HepG2 (cell line): ENCODE results near the gene PARD3. TPM values are rescaled to one million over a fixed set of nuclear protein-coding genes. Genes with fewer than 3 reads are reported as not detected.

ENCODE experiments used
- ATAC-seq: fragments of 200-7000 bp; cut with Tn5 transposase; 3 replicates; pipeline ENCODE4 v1.9.1; 2020; ENCODE audit warnings: mild to moderate bottlenecking, moderate library complexity
- BruUV-seq: library from RNA; stranded (reverse); fragments of 400-500 nt; replicated peaks from 2 replicates; lab custom pipeline; 2021; lab: Mats Ljungman, UMichigan
- CTCF ChIA-PET: fragments of 300-600 bp; formaldehyde crosslinking; extraction: SDS; loops from one replicate; lab custom pipeline; 2021; ENCODE audit warnings: low total read pairs, inconsistent platforms, low intra/inter-chr PET ratio; lab: Yijun Ruan, JAX
- POLR2A ChIA-PET: fragments of 350-600 bp; sonication (Branson Sonifier 250); formaldehyde crosslinking; loops from one replicate; lab custom pipeline; 2020; ENCODE audit warnings: antibody characterized with exemption, inconsistent platforms; lab: Yijun Ruan, JAX
- DNase-seq: peaks from one replicate; pipeline ENCODE4 v3.0.0-alpha.2; 2015; ENCODE audit warnings: low spot score
- FAIRE-seq: peaks from 3 replicates; lab custom pipeline; 2011; peaks lifted over from hg19 to GRCh38; lab: Jason Lieb, UNC
- H2AFZ ChIP-seq: one replicate; pipeline ENCODE4 v1.6.1; 2011; ENCODE audit warnings: low read length, inconsistent platforms
- H3K27ac ChIP-seq: fragments of 300-600 bp; 3 replicates; pipeline ENCODE4 v1.8.0; 2011; ENCODE audit warnings: mixed run types, mild to moderate bottlenecking, mixed read lengths, low read length, inconsistent platforms; ENCODE audit not compliant: insufficient read depth; ENCODE audit errors: extremely low read length
- H3K27me3 ChIP-seq, 2 experiments: fragments of 200-600 bp in 1 of 2; 2 replicates in 1 of 2; 3 replicates in 1 of 2; pipeline versions ENCODE4 v1.6.0 to v1.8.0; 2011; ENCODE audit warnings: low read length in 2 of 2, mild to moderate bottlenecking in 2 of 2, moderate library complexity in 2 of 2, inconsistent platforms in 1 of 2; ENCODE audit not compliant: insufficient read depth in 2 of 2, control insufficient read depth in 1 of 2
- H3K36me3 ChIP-seq, 2 experiments: fragments of 200-600 bp in 1 of 2; replicated peaks in 1 of 2; 2 replicates in 1 of 2; 3 replicates in 1 of 2; pipeline versions ENCODE4 v1.5.1 to v1.8.0; 2011; ENCODE audit warnings: low read length in 2 of 2, inconsistent platforms in 1 of 2; ENCODE audit not compliant: insufficient read depth in 2 of 2, control insufficient read depth in 1 of 2
- H3K4me1 ChIP-seq: 2 replicates; pipeline ENCODE4 v1.5.1; 2012; ENCODE audit warnings: low read length, inconsistent platforms; ENCODE audit not compliant: insufficient read depth
- H3K4me2 ChIP-seq: 2 replicates; pipeline ENCODE4 v1.6.0; 2011; ENCODE audit warnings: low read depth, low read length, inconsistent platforms
- H3K4me3 ChIP-seq, 3 experiments: fragments of 200-600 bp in 1 of 3; sonication (generic), shearing (Covaris generic) in 1 of 3; replicated peaks in 1 of 3; 2 replicates each; pipeline ENCODE4 v1.5.1; 2011 to 2016; ENCODE audit warnings: low read length in 3 of 3, inconsistent platforms in 2 of 3, low read depth in 2 of 3, mild to moderate bottlenecking in 2 of 3, control low read depth in 1 of 3, mixed read lengths in 1 of 3; ENCODE audit not compliant: insufficient read depth in 1 of 3
- H3K79me2 ChIP-seq: one replicate; pipeline ENCODE4 v1.6.1; 2011; ENCODE audit warnings: low read length, inconsistent platforms; ENCODE audit not compliant: insufficient read depth
- H3K9ac ChIP-seq: 2 replicates; pipeline ENCODE4 v1.6.0; 2011; ENCODE audit warnings: mild to moderate bottlenecking, low read depth, low read length, inconsistent platforms; ENCODE audit not compliant: insufficient read depth
- H3K9me3 ChIP-seq: 2 replicates; pipeline ENCODE4 v1.5.1; 2012; ENCODE audit warnings: mild to moderate bottlenecking, low read length
- H4K20me1 ChIP-seq: 2 replicates; pipeline ENCODE4 v1.6.0; 2011; ENCODE audit warnings: inconsistent platforms, mild to moderate bottlenecking, low read length, moderate library complexity; ENCODE audit not compliant: insufficient read depth
- ZBTB21 ChIP-seq: sonication (generic); formaldehyde crosslinking; IDR thresholded peaks from 2 replicates; pipeline ENCODE4 v1.4.0; 2020; ENCODE audit warnings: missing genetic modification reagents
- ZFP36L2 ChIP-seq: sonication (generic); formaldehyde crosslinking; IDR thresholded peaks from 2 replicates; pipeline ENCODE4 v1.4.0; 2020; ENCODE audit warnings: missing genetic modification reagents
- ZNF180 ChIP-seq: sonication (generic); formaldehyde crosslinking; IDR thresholded peaks from 2 replicates; pipeline ENCODE4 v1.4.0; 2020; ENCODE audit warnings: low read depth, missing genetic modification reagents, borderline replicate concordance
- ZNF430 ChIP-seq: sonication (generic); formaldehyde crosslinking; IDR thresholded peaks from 2 replicates; pipeline ENCODE4 v1.9.0; 2021; ENCODE audit warnings: mild to moderate bottlenecking, missing genetic modification reagents
- ZNF629 ChIP-seq: sonication (generic); formaldehyde crosslinking; conservative IDR thresholded peaks from 2 replicates; pipeline ENCODE4 v1.5.0; 2020; ENCODE audit warnings: missing genetic modification reagents
- ZSCAN21 ChIP-seq: sonication (generic); formaldehyde crosslinking; IDR thresholded peaks from 2 replicates; pipeline ENCODE4 v1.8.0; 2022; ENCODE audit warnings: mild to moderate bottlenecking, missing genetic modification reagents, moderate library complexity, borderline replicate concordance
- WGBS: methylation state at CpG from one replicate; pipeline ENCODE4 v1.1.6; 2017; ENCODE audit warnings: low lambda C conversion rate; 5-methylcytosine and 5-hydroxymethylcytosine counted together
- in situ Hi-C: cut with HindIII; loops from 2 replicates; pipeline ENCODE4 v1.10.0; 2017; ENCODE audit warnings: low pct_unique_long_range_greater_than_20kb; ENCODE audit not compliant: extremely low pct_ligation_motif_present
- intact Hi-C: fragments of 100-400 bp; cut with micrococcal nuclease; formaldehyde crosslinking; loops from one replicate; pipeline ENCODE4 v1.10.0; 2022; ENCODE audit not compliant: unreplicated experiment
- polyA plus RNA-seq, 8 experiments: library from polyadenylated mRNA; depleted of rRNA in 3 of 8; stranded (reverse) in 7 of 8; unstranded in 1 of 8; fragments of >200 nt; fragmentation: Illumina TruSeq in 4 of 8; extraction: Trizol in 4 of 8; gene quantifications; 2 replicates each; pipeline versions ENCODE4 v1.2.1 to v1.2.3, GENCODE V29; 2011 to 2016; ENCODE audit warnings: low read depth in 4 of 8, missing spikeins in 1 of 8, mixed read lengths in 1 of 8; ENCODE audit not compliant: insufficient read depth in 1 of 8
- total RNA-seq, 5 experiments: library from RNA; depleted of rRNA; stranded (reverse); fragments of >200 nt; fragmentation: Illumina TruSeq; extraction: Trizol; gene quantifications; 2 replicates each; pipeline ENCODE4 v1.2.3, GENCODE V29; 2016; ENCODE audit warnings: low read depth in 1 of 5
- TF ChIP-seq, protein P1 (sequence below): sonication (generic); formaldehyde crosslinking; IDR thresholded peaks from 2 replicates; pipeline ENCODE4 v1.5.0; 2020; ENCODE audit warnings: mild to moderate bottlenecking, missing genetic modification reagents, moderate library complexity

Gene PARD3
- total and polyA plus RNA-seq, 2 of the 13 experiments (the other 11 are each of a cell fraction or from before 2014, with no cell fraction given), result 40.9 to 60.0 TPM

DNA sequence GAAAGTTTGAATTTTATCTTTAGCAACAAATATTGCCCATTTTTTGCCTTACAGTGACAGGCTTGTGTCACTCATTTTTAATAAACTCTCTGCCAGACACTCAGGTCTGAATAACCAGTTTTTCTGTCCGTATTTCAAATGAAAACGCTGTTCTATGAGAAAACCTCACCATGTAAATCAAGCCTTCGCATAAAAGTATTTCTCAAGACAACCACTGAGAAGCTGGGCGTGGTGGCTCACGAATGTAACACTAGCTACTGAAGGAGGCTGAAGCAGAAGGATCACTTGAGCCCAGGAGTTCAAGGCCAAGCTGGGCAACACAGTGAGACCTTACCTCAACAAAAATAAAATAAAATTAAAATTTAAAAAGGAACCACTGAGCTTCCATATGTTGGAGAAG is 339.3 kb downstream of the PARD3 start (continued):
- TF ChIP-seq, protein P1, sequence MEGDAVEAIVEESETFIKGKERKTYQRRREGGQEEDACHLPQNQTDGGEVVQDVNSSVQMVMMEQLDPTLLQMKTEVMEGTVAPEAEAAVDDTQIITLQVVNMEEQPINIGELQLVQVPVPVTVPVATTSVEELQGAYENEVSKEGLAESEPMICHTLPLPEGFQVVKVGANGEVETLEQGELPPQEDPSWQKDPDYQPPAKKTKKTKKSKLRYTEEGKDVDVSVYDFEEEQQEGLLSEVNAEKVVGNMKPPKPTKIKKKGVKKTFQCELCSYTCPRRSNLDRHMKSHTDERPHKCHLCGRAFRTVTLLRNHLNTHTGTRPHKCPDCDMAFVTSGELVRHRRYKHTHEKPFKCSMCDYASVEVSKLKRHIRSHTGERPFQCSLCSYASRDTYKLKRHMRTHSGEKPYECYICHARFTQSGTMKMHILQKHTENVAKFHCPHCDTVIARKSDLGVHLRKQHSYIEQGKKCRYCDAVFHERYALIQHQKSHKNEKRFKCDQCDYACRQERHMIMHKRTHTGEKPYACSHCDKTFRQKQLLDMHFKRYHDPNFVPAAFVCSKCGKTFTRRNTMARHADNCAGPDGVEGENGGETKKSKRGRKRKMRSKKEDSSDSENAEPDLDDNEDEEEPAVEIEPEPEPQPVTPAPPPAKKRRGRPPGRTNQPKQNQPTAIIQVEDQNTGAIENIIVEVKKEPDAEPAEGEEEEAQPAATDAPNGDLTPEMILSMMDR (CRISPR knock-in tag), result no peak
- TF ChIP-seq ZBTB21 (no peak), ZNF430 (no peak)

DNA sequence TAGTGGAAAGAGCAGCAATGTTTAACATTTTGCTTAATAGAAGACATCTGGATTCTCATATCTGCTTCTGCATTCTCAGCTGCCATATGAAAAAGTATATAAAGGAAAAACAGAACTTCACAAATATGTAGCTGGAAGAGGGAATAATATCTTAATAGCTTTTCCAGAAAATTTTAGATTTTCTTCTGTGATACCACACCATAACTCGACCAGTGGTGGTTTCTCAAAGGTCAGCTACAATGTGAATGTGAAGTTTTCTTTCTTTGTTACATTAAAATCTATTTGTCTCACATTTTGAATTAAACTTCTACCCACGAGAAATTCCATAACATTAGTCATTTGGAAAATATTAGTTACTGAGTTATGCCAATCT is 339.8 kb downstream of the PARD3 start:
- CTCF ChIA-PET, result no interaction called here
- Histone ChIP-seq H3K9me3 (no peaks in the 10 kb centered on the region), H4K20me1 (no peaks in the 10 kb centered on the region; the same call in 1 of the 2 replicates), H3K79me2 (no peaks in the 10 kb centered on the region), H2AFZ (no peak overlapping the region), H3K27me3 (no peaks in the 10 kb centered on the region), H3K27ac (no peak overlapping the region), H3K9ac (no peak overlapping the region), H3K4me2 (no peak overlapping the region), H3K36me3 (no peaks in the 10 kb centered on the region; a peak in 1 of 5 replicates), H3K4me1 (peaks cover 55% of the 10 kb centered on the region), H3K4me3 (no peak overlapping the region)
- in situ Hi-C loops (no loop called here), intact Hi-C loops (no loop called here)
- BruUV-seq, result no TSS peak
- no peak for FAIRE-seq
- DNase-seq, result no peak
- 90% methylated on average over 2 of the region's 2 CpGs for WGBS
- TF ChIP-seq ZFP36L2 (CRISPR knock-in tag), result no peak
- POLR2A ChIA-PET, result no interaction called here
- no peak for ATAC-seq

DNA sequence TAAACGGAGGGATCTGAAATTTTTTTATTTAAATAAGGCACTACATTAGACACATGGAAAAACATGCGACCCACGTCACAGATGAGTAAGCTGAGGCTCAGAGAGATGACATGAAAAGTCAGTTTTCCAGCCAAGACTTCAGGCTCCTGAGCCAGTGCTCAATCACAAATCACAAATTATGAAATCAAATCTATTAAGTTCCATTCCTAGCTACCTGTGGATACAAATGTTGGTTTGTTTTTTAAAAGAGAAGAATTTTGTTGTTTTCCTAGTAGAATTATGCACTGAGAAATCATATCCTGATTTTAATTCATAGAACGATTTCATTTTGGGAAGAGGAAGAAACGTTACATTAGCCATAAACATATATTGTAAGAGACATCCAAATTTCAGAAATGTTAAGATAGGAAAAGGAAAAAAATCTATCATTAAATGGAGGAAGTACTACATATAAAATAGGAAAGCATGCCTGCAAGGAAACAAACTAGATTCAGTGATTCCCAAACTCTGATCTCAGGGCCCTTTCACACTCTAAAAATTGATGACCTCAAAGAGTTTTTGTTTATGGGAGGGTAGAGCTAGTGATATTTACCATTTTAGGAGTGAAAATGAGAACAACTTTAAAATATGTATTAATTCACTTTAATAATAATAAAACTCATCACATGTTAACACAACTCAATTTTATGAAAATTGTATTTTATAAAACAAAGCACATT is 340.4 kb downstream of the PARD3 start:
- in situ Hi-C loops (no loop called here), intact Hi-C loops (no loop called here)
- H2AFZ ChIP-seq, result no peak overlapping the region
- no peak for FAIRE-seq
- no peaks in the 10 kb centered on the region; the same call in 1 of the 2 replicates for H4K20me1 ChIP-seq
- no peaks in the 10 kb centered on the region for H3K79me2 ChIP-seq
- BruUV-seq, result no TSS peak
- WGBS, result 96% methylated on average over 5 of the region's 5 CpGs
- H3K36me3 ChIP-seq, result peaks cover 2 to 4% of the 10 kb centered on the region in 2 experiments; a peak in 2 of 5 replicates
- TF ChIP-seq ZSCAN21 (CRISPR knock-in tag), result no peak
- TF ChIP-seq ZNF629 (CRISPR knock-in tag), result peak; percentile 61
- TF ChIP-seq ZNF180 (CRISPR knock-in tag), result no peak
- H3K9me3 ChIP-seq, result no peaks in the 10 kb centered on the region
- no peak overlapping the region for H3K4me3 ChIP-seq
- no peak overlapping the region for H3K27ac ChIP-seq
- ChIA-PET POLR2A (no interaction called here), CTCF (no interaction called here)
- H3K9ac ChIP-seq, result no peak overlapping the region
- H3K27me3 ChIP-seq, result no peaks in the 10 kb centered on the region
- no peak for DNase-seq
- peaks cover 55% of the 10 kb centered on the region for H3K4me1 ChIP-seq
- H3K4me2 ChIP-seq, result no peak overlapping the region
- ATAC-seq, result no peak
